Left ventricle myocardium inferior (tissue), 1 donor: ENCODE results near the gene DUOX1. TPM values are rescaled to one million over a fixed set of nuclear protein-coding genes. Genes with fewer than 3 reads are reported as not detected.

ENCODE experiments used
- DNase-seq: peaks from one replicate; pipeline ENCODE4 v3.0.0-alpha.2; 2020
- H3K27ac ChIP-seq: fragments of 200-600 bp; replicated peaks from 2 replicates; pipeline ENCODE4 v1.8.0; 2021
- H3K27me3 ChIP-seq: fragments of 200-600 bp; 2 replicates; pipeline ENCODE4 v1.8.0; 2021; ENCODE audit warnings: low read depth
- H3K36me3 ChIP-seq: fragments of 200-600 bp; 2 replicates; pipeline ENCODE4 v1.8.0; 2021
- H3K4me1 ChIP-seq: fragments of 200-600 bp; 2 replicates; pipeline ENCODE4 v1.8.0; 2021
- H3K4me3 ChIP-seq: fragments of 200-600 bp; 2 replicates; pipeline ENCODE4 v1.8.0; 2021; ENCODE audit warnings: mild to moderate bottlenecking, moderate library complexity
- H3K9me3 ChIP-seq: fragments of 200-600 bp; replicated peaks from 2 replicates; pipeline ENCODE4 v1.8.0; 2021
- intact Hi-C: fragments of 100-400 bp; cut with micrococcal nuclease; formaldehyde crosslinking; loops from one replicate; pipeline ENCODE4 v1.11.0; 2022
- total RNA-seq: library from RNA; stranded (reverse); fragmentation: NEBNext Ultra II Directional; extraction: Animal tissue kit (Norgen Biotek cat#: 25700); gene quantifications from one replicate; pipeline ENCODE4 v1.2.1, GENCODE V29; 2021
- TF ChIP-seq, protein P1 (sequence below): fragments of 200-600 bp; IDR thresholded peaks from 2 replicates; pipeline ENCODE4 v1.8.0; 2021; ENCODE audit warnings: antibody characterized with exemption, mild to moderate bottlenecking, borderline replicate concordance
- donor health status: DM: no; HTN: yes; CAD: no; lungs with severe emphysema.

The DUOX1 gene
- total RNA-seq, 1 donor from 2014 or later, result 0.80 TPM

DNA sequence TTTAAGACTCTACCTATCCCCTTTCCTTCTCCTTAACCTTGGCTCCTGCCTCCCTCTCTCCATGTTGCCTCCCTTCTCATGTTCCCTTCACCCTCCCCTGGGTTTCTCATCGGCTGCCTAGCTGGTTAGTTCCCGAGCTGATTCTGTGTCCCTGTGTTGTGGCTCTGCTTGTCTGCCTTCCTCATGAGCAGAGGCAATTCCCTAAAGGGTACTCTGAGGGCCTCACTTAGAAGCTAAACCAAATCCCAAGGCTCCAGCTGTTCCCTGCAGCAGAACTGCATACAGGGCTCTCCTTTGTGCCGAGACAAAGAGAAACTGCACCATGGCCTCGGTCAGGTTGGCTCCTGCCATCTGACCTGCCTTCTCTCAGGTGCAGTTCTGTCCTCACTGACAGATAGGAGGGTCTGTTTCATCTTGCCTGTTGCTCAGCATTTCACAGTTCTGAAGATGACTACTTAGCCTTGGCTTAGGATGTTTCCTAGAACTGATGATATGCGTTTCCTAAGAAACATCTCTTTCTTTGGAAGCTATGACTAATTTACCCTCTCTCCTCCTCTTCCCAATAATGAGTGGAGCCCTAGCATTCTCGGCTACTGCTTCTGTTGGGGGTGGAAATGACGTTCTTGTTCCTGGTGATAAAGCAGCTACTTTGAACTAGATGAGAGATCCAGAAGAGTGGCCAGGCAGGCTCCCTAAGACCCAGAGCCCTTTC is 27.1 kb downstream of the DUOX1 start:
- H3K4me3 ChIP-seq, result no peak overlapping the region
- H3K36me3 ChIP-seq, result peaks cover 2% of the 10 kb centered on the region
- no peaks in the 10 kb centered on the region for H3K9me3 ChIP-seq
- no peaks in the 10 kb centered on the region for H3K4me1 ChIP-seq
- intact Hi-C loops, result loop anchor here (10.0 kb wide), 1 partner anchor 98 kb away; the partner anchor contains the start of gene SLC28A2
- no peak overlapping the region for H3K27ac ChIP-seq
- no peak for DNase-seq
- TF ChIP-seq, protein P1, sequence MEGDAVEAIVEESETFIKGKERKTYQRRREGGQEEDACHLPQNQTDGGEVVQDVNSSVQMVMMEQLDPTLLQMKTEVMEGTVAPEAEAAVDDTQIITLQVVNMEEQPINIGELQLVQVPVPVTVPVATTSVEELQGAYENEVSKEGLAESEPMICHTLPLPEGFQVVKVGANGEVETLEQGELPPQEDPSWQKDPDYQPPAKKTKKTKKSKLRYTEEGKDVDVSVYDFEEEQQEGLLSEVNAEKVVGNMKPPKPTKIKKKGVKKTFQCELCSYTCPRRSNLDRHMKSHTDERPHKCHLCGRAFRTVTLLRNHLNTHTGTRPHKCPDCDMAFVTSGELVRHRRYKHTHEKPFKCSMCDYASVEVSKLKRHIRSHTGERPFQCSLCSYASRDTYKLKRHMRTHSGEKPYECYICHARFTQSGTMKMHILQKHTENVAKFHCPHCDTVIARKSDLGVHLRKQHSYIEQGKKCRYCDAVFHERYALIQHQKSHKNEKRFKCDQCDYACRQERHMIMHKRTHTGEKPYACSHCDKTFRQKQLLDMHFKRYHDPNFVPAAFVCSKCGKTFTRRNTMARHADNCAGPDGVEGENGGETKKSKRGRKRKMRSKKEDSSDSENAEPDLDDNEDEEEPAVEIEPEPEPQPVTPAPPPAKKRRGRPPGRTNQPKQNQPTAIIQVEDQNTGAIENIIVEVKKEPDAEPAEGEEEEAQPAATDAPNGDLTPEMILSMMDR, result no peak
- no peaks in the 10 kb centered on the region for H3K27me3 ChIP-seq

DNA sequence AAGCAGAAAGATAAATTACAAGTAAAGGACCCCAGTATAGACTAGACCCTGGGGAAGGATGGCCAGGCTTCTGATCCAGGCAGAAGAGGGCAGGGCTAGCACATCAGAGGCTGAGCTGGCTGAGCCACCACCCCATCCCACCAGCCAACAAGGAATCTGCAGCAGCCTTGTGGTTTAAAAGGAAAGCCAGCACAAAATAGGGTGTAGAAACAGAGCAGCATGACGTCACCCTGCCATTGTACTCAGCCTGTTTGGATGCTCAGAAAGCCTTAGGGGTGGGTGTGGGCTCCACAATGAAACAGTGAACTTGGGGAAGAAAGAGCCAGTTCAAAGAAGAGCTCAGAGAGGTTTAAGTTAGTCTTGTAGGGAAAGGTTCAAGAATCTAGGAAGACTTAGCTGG is 28.2 kb downstream of the DUOX1 start:
- TF ChIP-seq, protein P1, result no peak
- peaks cover 7% of the 10 kb centered on the region for H3K4me1 ChIP-seq
- H3K36me3 ChIP-seq, result no peaks in the 10 kb centered on the region
- DNase-seq, result no peak
- intact Hi-C loops, result loop anchor here (10.0 kb wide), 1 partner anchor 97 kb away; the partner anchor contains the start of gene SLC28A2
- no peaks in the 10 kb centered on the region for H3K27me3 ChIP-seq
- no peak overlapping the region for H3K27ac ChIP-seq
- H3K4me3 ChIP-seq, result no peak overlapping the region
- H3K9me3 ChIP-seq, result no peaks in the 10 kb centered on the region

DNA sequence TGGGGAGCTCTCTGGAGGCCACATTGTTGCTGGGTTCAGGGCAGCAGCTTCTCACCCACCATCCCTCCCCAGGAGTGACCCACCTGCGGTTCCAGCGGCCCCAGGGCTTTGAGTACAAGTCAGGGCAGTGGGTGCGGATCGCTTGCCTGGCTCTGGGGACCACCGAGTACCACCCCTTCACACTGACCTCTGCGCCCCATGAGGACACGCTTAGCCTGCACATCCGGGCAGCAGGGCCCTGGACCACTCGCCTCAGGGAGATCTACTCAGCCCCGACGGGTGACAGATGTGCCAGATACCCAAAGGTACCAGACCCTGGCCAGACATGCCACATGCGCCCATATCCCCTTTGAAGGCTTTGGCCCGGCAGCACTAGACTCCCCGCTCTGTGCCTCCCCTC is 31.9 kb downstream of the DUOX1 start:
- Histone ChIP-seq H3K27me3 (no peaks in the 10 kb centered on the region), H3K9me3 (no peaks in the 10 kb centered on the region), H3K4me1 (peaks cover 26% of the 10 kb centered on the region), H3K4me3 (no peak overlapping the region), H3K36me3 (no peaks in the 10 kb centered on the region), H3K27ac (no peak overlapping the region)
- intact Hi-C loops, result loop anchor here (5.0 kb wide), 1 partner anchor 236 kb away; no protein-coding TSS in a partner anchor
- no peak for DNase-seq
- TF ChIP-seq, protein P1, result no peak

DNA sequence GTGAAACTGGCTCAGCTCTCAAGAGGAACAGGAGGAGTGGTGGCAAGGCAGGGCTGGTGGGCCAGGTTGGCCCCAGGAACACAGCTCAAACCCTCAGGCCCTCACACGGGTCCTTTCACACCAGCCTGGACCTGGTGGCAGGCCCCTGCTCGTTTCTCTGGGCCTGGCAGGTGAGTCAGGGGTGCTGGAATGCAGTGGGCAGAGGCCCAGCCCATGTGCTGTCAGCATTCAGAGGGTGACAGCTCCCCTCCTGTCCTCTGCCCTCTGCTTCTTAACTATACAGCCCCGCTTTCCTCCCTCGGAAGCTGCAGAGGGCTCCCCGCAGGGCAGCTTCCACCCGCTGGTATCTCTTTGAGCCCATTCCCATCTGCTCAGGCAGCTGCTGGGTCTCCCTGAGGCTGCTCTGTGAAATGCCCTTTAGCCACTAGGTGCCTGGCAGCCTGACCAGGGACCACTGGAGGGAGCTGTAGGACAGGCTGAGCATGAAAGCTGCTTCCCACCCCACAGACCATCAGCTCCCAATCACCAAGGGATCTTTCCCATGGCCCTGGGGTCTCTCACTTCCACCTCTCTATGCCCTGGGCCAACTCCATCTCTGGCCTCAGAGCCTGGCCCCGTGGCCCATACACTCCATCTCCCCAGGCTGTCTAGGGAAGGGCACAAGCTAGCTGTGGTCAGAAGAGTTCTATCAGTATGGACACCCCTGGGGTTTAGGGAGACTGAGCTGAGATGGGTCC is 33.1 kb downstream of the DUOX1 start:
- intact Hi-C loops, result loop anchor here (5.0 kb wide), 1 partner anchor 234 kb away; no protein-coding TSS in a partner anchor

DNA sequence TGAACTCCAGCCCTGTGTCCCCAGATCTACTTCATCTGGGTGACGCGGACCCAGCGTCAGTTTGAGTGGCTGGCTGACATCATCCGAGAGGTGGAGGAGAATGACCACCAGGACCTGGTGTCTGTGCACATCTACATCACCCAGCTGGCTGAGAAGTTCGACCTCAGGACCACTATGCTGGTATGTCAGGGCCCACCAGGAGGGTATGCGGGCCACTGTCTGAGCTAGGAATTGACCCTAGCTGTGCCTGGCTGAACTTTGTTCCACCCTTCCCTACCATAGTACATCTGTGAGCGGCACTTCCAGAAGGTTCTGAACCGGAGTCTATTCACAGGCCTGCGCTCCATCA is 33.7 kb downstream of the DUOX1 start:
- H3K4me3 ChIP-seq, result no peak overlapping the region
- no peaks in the 10 kb centered on the region for H3K9me3 ChIP-seq
- H3K4me1 ChIP-seq, result peaks cover 39% of the 10 kb centered on the region
- no peaks in the 10 kb centered on the region for H3K36me3 ChIP-seq
- no peaks in the 10 kb centered on the region for H3K27me3 ChIP-seq
- no peak overlapping the region for H3K27ac ChIP-seq
- TF ChIP-seq, protein P1, result no peak
- no peak for DNase-seq
- intact Hi-C loops, result loop anchor here (5.0 kb wide), 1 partner anchor 234 kb away; no protein-coding TSS in a partner anchor

More for the DNA sequence above, 33.1 kb downstream of the DUOX1 start:
- Histone ChIP-seq H3K9me3 (no peaks in the 10 kb centered on the region), H3K4me1 (peaks cover 33% of the 10 kb centered on the region), H3K4me3 (no peak overlapping the region), H3K27ac (no peak overlapping the region), H3K36me3 (no peaks in the 10 kb centered on the region), H3K27me3 (no peaks in the 10 kb centered on the region)
- peak; percentile 73 for DNase-seq
- TF ChIP-seq, protein P1, result peak; percentile 92
